Measurements from ENCODE around the gene HHIPL2. TPM values are rescaled to one million over a fixed set of nuclear protein-coding genes. Genes with fewer than 3 reads are reported as not detected.

The HHIPL2 gene
- polyA plus RNA-seq, 1 of the 3 experiments (the other 2 are of a cell fraction): 0.21 TPM

DNA sequence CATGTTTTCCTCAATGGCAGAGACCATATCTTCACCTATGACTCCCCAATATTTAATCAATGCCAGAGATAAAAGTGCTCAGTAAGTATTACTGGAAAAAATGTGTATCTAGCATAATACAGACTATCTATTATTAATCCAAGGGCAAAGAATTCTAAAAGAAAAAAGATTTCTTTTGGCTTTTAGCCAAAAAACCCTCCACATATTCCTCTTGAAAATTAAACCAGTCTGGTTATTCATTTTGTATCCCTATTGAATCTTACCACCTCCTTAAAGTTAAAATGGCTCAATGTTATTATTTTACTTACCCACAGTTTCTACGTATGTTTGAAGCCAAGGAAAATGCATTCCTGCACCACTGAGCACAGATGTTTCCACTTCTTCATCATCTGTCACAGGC lies 40.2 kb upstream of the HHIPL2 start:
- peak overlapping the region; percentile 82; the same call in 1 of the 2 replicates for H3K4me2 ChIP-seq
- no peak overlapping the region for H2AFZ ChIP-seq (ENCODE audit: low read depth)
- no peak for DNase-seq
- no peaks in the 10 kb centered on the region for H3K27me3 ChIP-seq (ENCODE audit: insufficient read depth)
- POLR2A ChIA-PET: no interaction called here
- TF ChIP-seq SIN3A (IDR thresholded peaks at IDR 0.05; ENCODE audit: borderline replicate concordance, low read depth, low read length): no peak
- no peak for TF ChIP-seq RAD21 (IDR thresholded peaks at IDR 0.05; ENCODE audit: low read length)
- TF ChIP-seq, protein P1, sequence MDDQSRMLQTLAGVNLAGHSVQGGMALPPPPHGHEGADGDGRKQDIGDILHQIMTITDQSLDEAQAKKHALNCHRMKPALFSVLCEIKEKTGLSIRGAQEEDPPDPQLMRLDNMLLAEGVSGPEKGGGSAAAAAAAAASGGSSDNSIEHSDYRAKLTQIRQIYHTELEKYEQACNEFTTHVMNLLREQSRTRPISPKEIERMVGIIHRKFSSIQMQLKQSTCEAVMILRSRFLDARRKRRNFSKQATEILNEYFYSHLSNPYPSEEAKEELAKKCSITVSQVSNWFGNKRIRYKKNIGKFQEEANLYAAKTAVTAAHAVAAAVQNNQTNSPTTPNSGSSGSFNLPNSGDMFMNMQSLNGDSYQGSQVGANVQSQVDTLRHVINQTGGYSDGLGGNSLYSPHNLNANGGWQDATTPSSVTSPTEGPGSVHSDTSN (IDR thresholded peaks at IDR 0.05): no peak
- TF ChIP-seq, protein P2, sequence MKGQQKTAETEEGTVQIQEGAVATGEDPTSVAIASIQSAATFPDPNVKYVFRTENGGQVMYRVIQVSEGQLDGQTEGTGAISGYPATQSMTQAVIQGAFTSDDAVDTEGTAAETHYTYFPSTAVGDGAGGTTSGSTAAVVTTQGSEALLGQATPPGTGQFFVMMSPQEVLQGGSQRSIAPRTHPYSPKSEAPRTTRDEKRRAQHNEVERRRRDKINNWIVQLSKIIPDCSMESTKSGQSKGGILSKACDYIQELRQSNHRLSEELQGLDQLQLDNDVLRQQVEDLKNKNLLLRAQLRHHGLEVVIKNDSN (IDR thresholded peaks at IDR 0.05; ENCODE audit: borderline replicate concordance, low read depth): no peak
- TF ChIP-seq, protein P3, sequence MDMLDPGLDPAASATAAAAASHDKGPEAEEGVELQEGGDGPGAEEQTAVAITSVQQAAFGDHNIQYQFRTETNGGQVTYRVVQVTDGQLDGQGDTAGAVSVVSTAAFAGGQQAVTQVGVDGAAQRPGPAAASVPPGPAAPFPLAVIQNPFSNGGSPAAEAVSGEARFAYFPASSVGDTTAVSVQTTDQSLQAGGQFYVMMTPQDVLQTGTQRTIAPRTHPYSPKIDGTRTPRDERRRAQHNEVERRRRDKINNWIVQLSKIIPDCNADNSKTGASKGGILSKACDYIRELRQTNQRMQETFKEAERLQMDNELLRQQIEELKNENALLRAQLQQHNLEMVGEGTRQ (IDR thresholded peaks at IDR 0.05; ENCODE audit: borderline replicate concordance, low read depth, low read length): no peak
- TF ChIP-seq RXRA (IDR thresholded peaks at IDR 0.05; ENCODE audit: borderline replicate concordance, low read depth): no peak
- TF ChIP-seq EP300 (IDR thresholded peaks at IDR 0.05; ENCODE audit: borderline replicate concordance in 1 of 2, low read depth in 1 of 2, low read length in 1 of 2): no peak
- TF ChIP-seq YY1 (IDR thresholded peaks at IDR 0.05; ENCODE audit: low read depth): no peak
- H4K20me1 ChIP-seq (ENCODE audit: insufficient read depth): no peaks in the 10 kb centered on the region
- H3K79me2 ChIP-seq (ENCODE audit: insufficient read depth): peaks cover 62% of the 10 kb centered on the region
- CTCF ChIA-PET: interaction anchor here (0.8 kb wide), 1 partner anchor 27 kb away, joined by 3 read pairs; no protein-coding TSS in a partner anchor
- WGBS (ENCODE audit: low lambda C conversion rate): 76% methylated on average over 1 of the region's 1 CpG
- peaks cover 0 to 14% of the 10 kb centered on the region in 2 experiments; a peak in 3 of 4 replicates for H3K4me1 ChIP-seq (ENCODE audit: control insufficient read depth in 1 of 2, insufficient read depth in 2 of 2, low read depth in 1 of 2, low read length in 1 of 2)
- H3K9ac ChIP-seq: no peak overlapping the region
- H3K27ac ChIP-seq (ENCODE audit: low read depth in 2 of 2, low read length in 1 of 2): no peak overlapping the region
- peaks cover 33% of the 10 kb centered on the region in 2 experiments for H3K36me3 ChIP-seq (replicated peaks in 1 of 2; ENCODE audit: control insufficient read depth in 1 of 2, insufficient read depth in 2 of 2, low read length in 1 of 2)
- no peaks in the 10 kb centered on the region for H3K9me2 ChIP-seq
- H3K9me3 ChIP-seq: no peaks in the 10 kb centered on the region
- H3K4me3 ChIP-seq (ENCODE audit: low read depth in 2 of 2, low read length in 1 of 2): peak overlapping the region in 1 of 2 experiments; percentile 90; a peak in 1 of 4 replicates
- H3F3A ChIP-seq (replicated peaks; ENCODE audit: insufficient read depth): peaks cover 2% of the 10 kb centered on the region

DNA sequence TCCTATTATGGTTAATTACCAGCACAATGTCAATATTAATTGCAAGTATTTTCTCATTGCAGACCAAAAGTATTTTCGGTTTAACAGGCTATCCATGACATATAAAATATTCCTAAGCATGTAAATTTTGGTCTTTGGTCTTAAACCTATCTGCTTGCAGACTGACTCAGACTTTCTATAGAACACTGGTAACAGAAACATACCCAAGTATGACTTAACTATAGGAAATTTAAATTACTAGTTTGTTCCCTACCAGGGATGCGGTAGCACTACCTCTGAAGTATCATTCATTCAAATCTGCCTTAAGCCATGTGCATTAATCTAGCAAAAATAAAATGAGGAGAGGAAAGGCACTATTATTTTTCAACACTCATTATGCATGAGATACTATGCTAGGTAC lies 38.9 kb upstream of the HHIPL2 start:
- CTCF ChIA-PET: interaction anchor here (1.3 kb wide), 1 partner anchor 131 kb away, joined by 4 read pairs; no protein-coding TSS in a partner anchor
- no peak for DNase-seq
- Histone ChIP-seq H3K9ac (no peak overlapping the region), H3K36me3 (replicated peaks in 1 of 2; ENCODE audit: control insufficient read depth in 1 of 2, insufficient read depth in 2 of 2, low read length in 1 of 2) (peaks cover 43 to 44% of the 10 kb centered on the region in 2 experiments), H3K4me1 (ENCODE audit: control insufficient read depth in 1 of 2, insufficient read depth in 2 of 2, low read depth in 1 of 2, low read length in 1 of 2) (peaks cover 8 to 14% of the 10 kb centered on the region in 2 experiments; a peak in 3 of 4 replicates), H3K79me2 (ENCODE audit: insufficient read depth) (peaks cover 67% of the 10 kb centered on the region), H3K4me3 (ENCODE audit: low read depth in 2 of 2, low read length in 1 of 2) (no peak overlapping the region), H3K27me3 (ENCODE audit: insufficient read depth) (no peaks in the 10 kb centered on the region), H3K9me2 (no peaks in the 10 kb centered on the region), H3K9me3 (no peaks in the 10 kb centered on the region), H3K27ac (ENCODE audit: low read depth in 2 of 2, low read length in 1 of 2) (no peak overlapping the region), H4K20me1 (ENCODE audit: insufficient read depth) (no peaks in the 10 kb centered on the region), H3F3A (replicated peaks; ENCODE audit: insufficient read depth) (peaks cover 10% of the 10 kb centered on the region), H3K4me2 (no peak overlapping the region), H2AFZ (ENCODE audit: low read depth) (no peak overlapping the region)
- WGBS (ENCODE audit: low lambda C conversion rate): 88% methylated on average over 2 of the region's 2 CpGs
- POLR2A ChIA-PET: no interaction called here
- TF ChIP-seq RAD21 (IDR thresholded peaks at IDR 0.05; ENCODE audit: low read length) (no peak), EP300 (IDR thresholded peaks at IDR 0.05; ENCODE audit: borderline replicate concordance in 1 of 2, low read depth in 1 of 2, low read length in 1 of 2) (no peak), MXI1 (IDR thresholded peaks at IDR 0.05; ENCODE audit: low read depth, low read length) (no peak), YY1 (IDR thresholded peaks at IDR 0.05; ENCODE audit: low read depth) (no peak), RFX5 (IDR thresholded peaks at IDR 0.05; ENCODE audit: low read length) (no peak), JUND (IDR thresholded peaks at IDR 0.05) (no peak), FOSL2 (IDR thresholded peaks at IDR 0.05; ENCODE audit: borderline replicate concordance, low read depth) (no peak), NRF1 (IDR thresholded peaks at IDR 0.05; ENCODE audit: low read depth, low read length) (no peak), FOXM1 (IDR thresholded peaks at IDR 0.05; ENCODE audit: low read depth) (no peak), NFIC (IDR thresholded peaks at IDR 0.05; ENCODE audit: borderline replicate concordance) (no peak), FOXJ3 (CRISPR knock-in tag; IDR thresholded peaks at IDR 0.05) (no peak), POLR2AphosphoS5 (IDR thresholded peaks at IDR 0.05; ENCODE audit: low read depth, low read length) (no peak), RCOR1 (IDR thresholded peaks at IDR 0.05; ENCODE audit: low read length) (no peak)
- TF ChIP-seq, protein P4, sequence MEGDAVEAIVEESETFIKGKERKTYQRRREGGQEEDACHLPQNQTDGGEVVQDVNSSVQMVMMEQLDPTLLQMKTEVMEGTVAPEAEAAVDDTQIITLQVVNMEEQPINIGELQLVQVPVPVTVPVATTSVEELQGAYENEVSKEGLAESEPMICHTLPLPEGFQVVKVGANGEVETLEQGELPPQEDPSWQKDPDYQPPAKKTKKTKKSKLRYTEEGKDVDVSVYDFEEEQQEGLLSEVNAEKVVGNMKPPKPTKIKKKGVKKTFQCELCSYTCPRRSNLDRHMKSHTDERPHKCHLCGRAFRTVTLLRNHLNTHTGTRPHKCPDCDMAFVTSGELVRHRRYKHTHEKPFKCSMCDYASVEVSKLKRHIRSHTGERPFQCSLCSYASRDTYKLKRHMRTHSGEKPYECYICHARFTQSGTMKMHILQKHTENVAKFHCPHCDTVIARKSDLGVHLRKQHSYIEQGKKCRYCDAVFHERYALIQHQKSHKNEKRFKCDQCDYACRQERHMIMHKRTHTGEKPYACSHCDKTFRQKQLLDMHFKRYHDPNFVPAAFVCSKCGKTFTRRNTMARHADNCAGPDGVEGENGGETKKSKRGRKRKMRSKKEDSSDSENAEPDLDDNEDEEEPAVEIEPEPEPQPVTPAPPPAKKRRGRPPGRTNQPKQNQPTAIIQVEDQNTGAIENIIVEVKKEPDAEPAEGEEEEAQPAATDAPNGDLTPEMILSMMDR (IDR thresholded peaks at IDR 0.05): no peak
- TF ChIP-seq, protein P1 (IDR thresholded peaks at IDR 0.05): no peak

Measured in SK-N-SH (cell line).